IMR-90 (cell line): ENCODE data around the gene MLLT3. TPM values are rescaled to one million over a fixed set of nuclear protein-coding genes. Genes with fewer than 3 reads are reported as not detected.

Source experiments
- ATAC-seq: fragments of 200-7000 bp; cut with Tn5 transposase; 2 replicates; pipeline ENCODE4 v1.9.1; 2020; ENCODE audit warnings: low read depth, mild to moderate bottlenecking, moderate library complexity
- BruUV-seq: library from RNA; stranded (reverse); fragments of 400-500 nt; replicated peaks from 2 replicates; lab custom pipeline; 2021; lab: Mats Ljungman, UMichigan
- CTCF ChIA-PET: fragments of 300-600 bp; formaldehyde crosslinking; extraction: SDS; loops from one replicate; lab custom pipeline; 2021; ENCODE audit warnings: antibody characterized with exemption; lab: Yijun Ruan, JAX
- POLR2A ChIA-PET: fragments of 300-600 bp; sonication (Branson Sonifier 250); formaldehyde crosslinking; loops from one replicate; lab custom pipeline; 2022; ENCODE audit warnings: antibody characterized with exemption; ENCODE audit not compliant: unreplicated experiment; lab: Charles Lee
- DNase-seq: peaks from one replicate; pipeline ENCODE4 v3.0.0; 2013
- H2AFZ ChIP-seq: replicated peaks from 2 replicates; pipeline ENCODE3; 2013; ENCODE audit warnings: low read length, mild to moderate bottlenecking; ENCODE audit not compliant: poor library complexity
- H2AK5ac ChIP-seq: 2 replicates; pipeline ENCODE4 v1.6.1; 2013; ENCODE audit warnings: low read depth, low read length, inconsistent platforms
- H2AK9ac ChIP-seq: replicated peaks from 2 replicates; pipeline ENCODE3; 2013; ENCODE audit warnings: mild to moderate bottlenecking, low read depth, low read length, moderate library complexity; ENCODE audit not compliant: poor library complexity
- H2BK120ac ChIP-seq: 2 replicates; pipeline ENCODE4 v1.6.1; 2013; ENCODE audit warnings: low read depth, low read length, inconsistent platforms
- H2BK15ac ChIP-seq: 3 replicates; pipeline ENCODE4 v1.6.1; 2013; ENCODE audit warnings: low read depth, low read length, inconsistent platforms
- H2BK20ac ChIP-seq: 2 replicates; pipeline ENCODE4 v1.6.1; 2013; ENCODE audit warnings: low read depth, mild to moderate bottlenecking, inconsistent platforms, low read length, moderate library complexity
- H2BK5ac ChIP-seq: 2 replicates; pipeline ENCODE4 v1.6.1; 2013; ENCODE audit warnings: mild to moderate bottlenecking, low read depth, low read length, inconsistent platforms; ENCODE audit not compliant: poor library complexity, severe bottlenecking
- H3K14ac ChIP-seq: replicated peaks from 2 replicates; pipeline ENCODE4 v1.6.1; 2013; ENCODE audit warnings: low read depth, low read length, inconsistent platforms
- H3K18ac ChIP-seq: 2 replicates; pipeline ENCODE4 v1.6.1; 2013; ENCODE audit warnings: low read depth, low read length, control low read depth
- H3K23ac ChIP-seq: 2 replicates; pipeline ENCODE4 v1.6.1; 2013; ENCODE audit warnings: low read depth, low read length, inconsistent platforms
- H3K27ac ChIP-seq: 2 replicates; pipeline ENCODE4 v1.5.1; 2013; ENCODE audit warnings: mild to moderate bottlenecking, control low read depth, low read length; ENCODE audit not compliant: insufficient read depth
- H3K27me3 ChIP-seq: 2 replicates; pipeline ENCODE4 v1.6.1; 2013; ENCODE audit warnings: low read length; ENCODE audit not compliant: control insufficient read depth, insufficient read depth
- H3K36me3 ChIP-seq: 2 replicates; pipeline ENCODE4 v1.6.1; 2013; ENCODE audit warnings: low read length, mixed read lengths; ENCODE audit not compliant: control insufficient read depth, insufficient read depth
- H3K4ac ChIP-seq: 2 replicates; pipeline ENCODE4 v1.6.1; 2013; ENCODE audit warnings: low read depth, low read length, inconsistent platforms
- H3K4me1 ChIP-seq: 2 replicates; pipeline ENCODE4 v1.6.1; 2013; ENCODE audit warnings: low read length, mixed read lengths; ENCODE audit not compliant: control insufficient read depth, insufficient read depth
- H3K4me2 ChIP-seq: 2 replicates; pipeline ENCODE4 v1.6.1; 2013; ENCODE audit warnings: low read depth, mild to moderate bottlenecking, control low read depth, low read length, moderate library complexity
- H3K4me3 ChIP-seq: 2 replicates; pipeline ENCODE4 v1.5.1; 2013; ENCODE audit warnings: low read depth, mild to moderate bottlenecking, control low read depth, low read length, moderate library complexity; ENCODE audit not compliant: insufficient read depth
- H3K56ac ChIP-seq: 2 replicates; pipeline ENCODE4 v1.6.1; 2013; ENCODE audit warnings: low read length, inconsistent platforms; ENCODE audit not compliant: insufficient read depth; ENCODE audit errors: extremely low read depth
- H3K79me1 ChIP-seq, 2 experiments: 2 replicates each; pipeline ENCODE4 v1.6.1; 2013; ENCODE audit warnings: low read length in 2 of 2, inconsistent platforms in 1 of 2, low read depth in 1 of 2
- H3K9ac ChIP-seq: 2 replicates; pipeline ENCODE4 v1.6.1; 2013; ENCODE audit warnings: low read depth, low read length, control low read depth
- H3K9me1 ChIP-seq: 2 replicates; pipeline ENCODE4 v1.6.1; 2013; ENCODE audit warnings: low read length, inconsistent platforms; ENCODE audit not compliant: insufficient read depth
- H3K9me3 ChIP-seq: 2 replicates; pipeline ENCODE4 v1.6.1; 2013; ENCODE audit warnings: low read length; ENCODE audit not compliant: control insufficient read depth, insufficient read depth
- H4K20me1 ChIP-seq: 2 replicates; pipeline ENCODE4 v1.6.1; 2013; ENCODE audit warnings: low read length, inconsistent platforms; ENCODE audit not compliant: insufficient read depth
- H4K5ac ChIP-seq: 2 replicates; pipeline ENCODE4 v1.6.1; 2013; ENCODE audit warnings: mild to moderate bottlenecking, low read depth, low read length, control low read depth
- H4K8ac ChIP-seq, 2 experiments: 2 replicates each; pipeline ENCODE4 v1.6.1; 2013; ENCODE audit warnings: low read depth in 2 of 2, low read length in 2 of 2, control low read depth in 1 of 2, inconsistent platforms in 1 of 2
- H4K91ac ChIP-seq: 2 replicates; pipeline ENCODE4 v1.6.1; 2013; ENCODE audit warnings: low read depth, low read length, inconsistent platforms; ENCODE audit not compliant: insufficient read depth
- NFE2L2 ChIP-seq: fragments of 150-350 bp; IDR thresholded peaks from 2 replicates; pipeline ENCODE4 v1.6.1; 2016; ENCODE audit warnings: low read depth, mild to moderate bottlenecking, low read length
- RAD21 ChIP-seq: IDR thresholded peaks from 2 replicates; pipeline ENCODE4 v1.6.1; 2012; ENCODE audit warnings: low read length, improper control_type of control experiment
- SMC3 ChIP-seq: fragments of 150-350 bp; IDR thresholded peaks from 2 replicates; pipeline ENCODE4 v1.6.1; 2016; ENCODE audit warnings: low read depth, mild to moderate bottlenecking, antibody characterized with exemption, low read length, moderate library complexity
- WGBS, 2 experiments: methylation state at CpG; one replicate each; pipeline versions ENCODE4 v1.1.5 to v1.1.7; 2013; ENCODE audit warnings: missing lambda C conversion rate in 2 of 2; ENCODE audit not compliant: insufficient read length in 1 of 2; ENCODE audit errors: extremely low coverage in 2 of 2; 5-methylcytosine and 5-hydroxymethylcytosine counted together
- dilution Hi-C: fragments of 300-500 bp; cut with HindIII; formaldehyde crosslinking; loops from one replicate; pipeline ENCODE4 v1.14.3; 2018; ENCODE audit warnings: low sequenced_read_pairs; ENCODE audit not compliant: unreplicated experiment
- in situ Hi-C: fragments of 300-500 bp; cut with MboI; formaldehyde crosslinking; loops from 3 replicates; pipeline ENCODE4 v1.14.3; 2019; ENCODE audit warnings: low sequenced_read_pairs, inconsistent platforms, mixed read lengths
- intact Hi-C: fragments of 100-400 bp; cut with micrococcal nuclease; formaldehyde crosslinking; loops from 2 replicates; pipeline ENCODE4 v1.10.0; 2022
- polyA plus RNA-seq, 3 experiments: library from polyadenylated mRNA; depleted of rRNA; stranded (reverse); fragments of >200 nt; gene quantifications; 2 replicates each; pipeline ENCODE4 v1.2.3, GENCODE V29; 2012; ENCODE audit warnings: low replicate concordance in 1 of 3
- total RNA-seq: library from RNA; depleted of rRNA; stranded (reverse); fragments of >200 nt; gene quantifications from 2 replicates; pipeline ENCODE4 v1.2.3, GENCODE V29; 2012
- TF ChIP-seq, protein P1 (sequence below): conservative IDR thresholded peaks from 2 replicates; pipeline ENCODE4 v1.5.1; 2012; ENCODE audit warnings: mild to moderate bottlenecking, low read depth, low read length, improper control_type of control experiment

Gene MLLT3
- total and polyA plus RNA-seq, 2 of the 4 experiments (the other 2 are of a cell fraction), result 10.4 to 21.1 TPM

DNA sequence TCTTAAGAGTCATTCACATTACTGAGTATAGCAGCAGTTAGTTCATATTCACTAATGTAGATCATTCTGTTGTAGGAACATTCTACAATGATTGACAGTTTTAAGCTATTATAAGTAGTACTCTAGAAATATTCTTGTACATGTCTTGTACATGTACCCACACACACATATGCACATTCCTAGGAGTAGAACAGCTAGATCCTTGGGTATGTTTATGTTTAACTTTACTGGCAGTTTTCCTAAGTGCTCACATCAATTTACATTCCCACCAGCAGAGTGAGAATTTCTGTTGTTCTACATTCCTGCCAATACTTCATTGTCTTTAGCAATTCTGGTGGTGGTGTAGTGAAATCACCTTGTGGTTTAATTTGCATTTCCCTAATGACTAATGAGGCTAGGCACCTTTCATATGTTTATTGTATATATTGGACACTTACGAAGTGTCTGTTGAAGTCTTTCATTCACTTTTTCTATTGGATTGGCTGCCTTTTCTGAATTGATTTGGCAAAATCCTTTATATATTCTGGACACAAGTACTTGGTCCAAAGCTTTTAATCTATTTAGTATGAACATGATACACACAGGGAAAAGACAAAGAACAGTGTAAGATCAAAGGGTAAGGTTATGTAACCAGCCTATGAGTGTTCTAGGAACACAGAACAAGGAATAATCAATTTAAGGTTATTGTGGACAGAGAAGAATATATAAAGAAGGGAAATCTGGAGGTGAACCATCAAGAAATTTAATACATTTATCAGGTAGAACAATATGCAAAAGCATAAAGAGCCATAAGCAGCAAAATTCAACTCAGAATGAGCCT is 95.6 kb downstream of the MLLT3 start:
- CTCF ChIA-PET, result interaction anchor here (2.3 kb wide), 1 partner anchor 95 kb away, joined by 11 read pairs; the partner anchor contains the start of gene MLLT3
- dilution Hi-C loops, result no loop called here
- H3K4ac ChIP-seq, result no peak overlapping the region
- H3K9me3 ChIP-seq, result no peaks in the 10 kb centered on the region
- no peak overlapping the region for H2BK120ac ChIP-seq
- H2AK5ac ChIP-seq, result no peak overlapping the region
- no peaks in the 10 kb centered on the region for H3K9me1 ChIP-seq
- H3K36me3 ChIP-seq, result no peaks in the 10 kb centered on the region
- POLR2A ChIA-PET, result no interaction called here
- no peaks in the 10 kb centered on the region; the same call in 1 of the 2 replicates for H3K4me1 ChIP-seq
- peaks cover 5% of the 10 kb centered on the region; the same call in 1 of the 2 replicates for H4K20me1 ChIP-seq
- TF ChIP-seq NFE2L2, result no peak
- TF ChIP-seq SMC3, result no peak
- TF ChIP-seq, protein P1, sequence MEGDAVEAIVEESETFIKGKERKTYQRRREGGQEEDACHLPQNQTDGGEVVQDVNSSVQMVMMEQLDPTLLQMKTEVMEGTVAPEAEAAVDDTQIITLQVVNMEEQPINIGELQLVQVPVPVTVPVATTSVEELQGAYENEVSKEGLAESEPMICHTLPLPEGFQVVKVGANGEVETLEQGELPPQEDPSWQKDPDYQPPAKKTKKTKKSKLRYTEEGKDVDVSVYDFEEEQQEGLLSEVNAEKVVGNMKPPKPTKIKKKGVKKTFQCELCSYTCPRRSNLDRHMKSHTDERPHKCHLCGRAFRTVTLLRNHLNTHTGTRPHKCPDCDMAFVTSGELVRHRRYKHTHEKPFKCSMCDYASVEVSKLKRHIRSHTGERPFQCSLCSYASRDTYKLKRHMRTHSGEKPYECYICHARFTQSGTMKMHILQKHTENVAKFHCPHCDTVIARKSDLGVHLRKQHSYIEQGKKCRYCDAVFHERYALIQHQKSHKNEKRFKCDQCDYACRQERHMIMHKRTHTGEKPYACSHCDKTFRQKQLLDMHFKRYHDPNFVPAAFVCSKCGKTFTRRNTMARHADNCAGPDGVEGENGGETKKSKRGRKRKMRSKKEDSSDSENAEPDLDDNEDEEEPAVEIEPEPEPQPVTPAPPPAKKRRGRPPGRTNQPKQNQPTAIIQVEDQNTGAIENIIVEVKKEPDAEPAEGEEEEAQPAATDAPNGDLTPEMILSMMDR, result peak; percentile 32
- 0 out of 2 replicates have a peak, but pooled peaks have one; percentile 8 for TF ChIP-seq RAD21
- H3K27me3 ChIP-seq, result no peaks in the 10 kb centered on the region
- peak; percentile 44 for DNase-seq
- no peak overlapping the region for H3K27ac ChIP-seq
- H3K9ac ChIP-seq, result no peak overlapping the region
- H3K56ac ChIP-seq, result no peak overlapping the region
- no peak overlapping the region for H4K8ac ChIP-seq
- no peak overlapping the region for H2AFZ ChIP-seq
- no peak overlapping the region for H3K18ac ChIP-seq
- no peak overlapping the region for H2BK15ac ChIP-seq
- H4K91ac ChIP-seq, result no peak overlapping the region
- no peak overlapping the region for H3K4me3 ChIP-seq
- no peak overlapping the region for H2AK9ac ChIP-seq
- intact Hi-C loops, result no loop called here
- peaks cover 22 to 24% of the 10 kb centered on the region in 2 experiments for H3K79me1 ChIP-seq
- H2BK20ac ChIP-seq, result no peak overlapping the region
- H3K23ac ChIP-seq, result no peak overlapping the region
- H3K4me2 ChIP-seq, result no peak overlapping the region
- H3K14ac ChIP-seq, result no peak overlapping the region
- in situ Hi-C loops, result no loop called here
- H2BK5ac ChIP-seq, result no peak overlapping the region
- 100% methylated on average over 1 of the region's 1 CpG; no CpG with 5 or more reads in 1 of the 2 experiments for WGBS, 2 experiments
- H4K5ac ChIP-seq, result no peak overlapping the region
- peak; percentile 61 for ATAC-seq
- BruUV-seq, result no TSS peak
